HG02943 (cell line): Measurements from ENCODE around the gene LRP6.

Experiments
- ATAC-seq: cut with Tn5 transposase; IDR thresholded peaks from one replicate; pipeline ENCODE4 v1.9.1; 2021; ENCODE audit warnings: mild to moderate bottlenecking, low read depth, moderate library complexity; ENCODE audit not compliant: unreplicated experiment

The LRP6 gene

DNA sequence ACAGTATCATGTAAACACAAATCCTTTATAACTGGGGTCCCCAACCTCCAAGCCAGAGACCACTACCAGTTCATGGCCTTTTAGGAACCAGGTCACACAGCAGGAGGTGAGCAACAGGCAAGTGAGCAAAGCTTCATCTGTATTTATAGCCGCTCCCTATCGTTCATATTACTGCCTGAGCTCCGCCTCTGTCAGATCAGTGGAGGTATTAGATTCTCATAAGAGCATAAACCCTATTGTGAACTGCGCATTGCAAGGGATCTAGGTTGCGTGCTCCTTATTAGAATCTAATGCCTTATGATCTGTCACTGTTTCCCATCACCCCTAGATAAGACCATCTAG is 49.9 kb downstream of the LRP6 start:
- ATAC-seq, result no peak

DNA sequence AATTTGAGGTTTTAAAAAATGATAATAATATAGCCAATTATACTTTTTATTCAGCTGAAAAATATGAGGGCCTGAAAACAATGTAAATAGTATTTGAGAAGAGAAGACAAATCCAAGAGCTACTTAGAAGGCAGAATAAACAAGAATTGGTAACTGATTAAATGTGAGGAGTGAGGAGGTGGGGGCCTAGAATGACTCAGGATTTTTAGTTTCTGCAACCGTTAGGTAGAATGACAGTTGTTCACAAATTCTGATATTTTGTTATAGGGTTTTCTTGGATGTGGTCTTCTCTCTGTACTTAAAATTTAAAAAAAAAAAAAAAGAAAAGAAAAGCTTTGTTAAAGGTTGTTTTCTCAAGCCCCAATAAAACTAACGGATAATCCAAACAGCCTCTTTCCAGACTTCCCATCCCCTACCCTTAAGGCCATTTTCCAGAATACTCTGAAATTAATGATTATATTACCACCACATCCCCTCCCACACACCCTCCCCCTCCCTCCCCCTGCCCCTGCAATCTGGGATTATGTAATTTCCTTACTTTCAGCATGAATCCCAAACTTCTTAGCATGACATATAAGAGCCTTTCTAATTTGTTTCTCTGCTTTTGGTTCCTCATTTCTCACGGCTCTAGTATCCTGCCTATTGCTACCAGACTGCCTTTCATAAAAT is 50.4 kb downstream of the LRP6 start:
- no peak for ATAC-seq

DNA sequence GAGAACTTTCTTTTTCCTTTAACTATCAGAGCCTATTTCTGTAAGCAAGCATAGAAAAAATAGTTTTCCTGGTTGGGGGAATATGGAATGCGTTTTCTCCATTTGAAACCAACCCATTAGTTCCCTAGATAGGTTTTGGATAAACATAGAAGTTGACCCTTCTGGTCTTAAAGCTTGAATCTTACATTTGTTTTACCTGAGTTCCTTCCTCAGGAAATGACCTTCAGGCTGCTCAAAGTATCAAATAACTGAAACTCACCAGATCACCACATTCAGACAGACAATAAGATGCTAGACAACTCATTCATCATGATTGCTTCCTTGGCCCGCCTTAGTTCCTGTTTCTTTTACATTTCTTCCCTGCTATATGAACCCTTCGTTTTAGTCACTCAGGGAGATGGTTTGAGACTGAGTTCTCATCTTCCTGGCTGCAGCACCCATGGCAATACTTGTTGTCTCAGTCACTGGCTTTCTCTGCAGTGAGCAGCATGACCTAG is 52.2 kb downstream of the LRP6 start:
- ATAC-seq, result no peak

- ATAC-seq, result no peak
Observed at GRCh38 chr12:12214201-12214600, 52.6 kb downstream of the LRP6 start.

DNA sequence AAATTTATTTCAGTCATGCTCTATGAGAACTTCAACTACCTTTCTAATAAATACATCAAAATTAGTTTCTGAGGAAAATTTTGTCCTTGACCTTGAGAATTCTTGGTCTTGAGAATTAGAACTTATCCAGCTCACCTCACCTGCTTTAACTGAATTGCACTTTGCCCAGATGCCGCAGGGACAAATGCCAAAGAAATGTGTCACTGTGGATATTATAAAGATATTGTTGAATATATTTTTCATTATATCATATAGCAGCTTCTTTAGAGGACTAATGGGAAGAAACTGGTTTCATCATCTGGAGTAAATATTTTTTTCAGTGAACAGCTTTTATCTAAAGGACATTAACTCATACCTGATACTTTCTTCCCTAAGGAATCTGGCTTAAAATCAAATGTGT is 54.1 kb downstream of the LRP6 start:
- ATAC-seq, result no peak

- ATAC-seq, result no peak
Observed at GRCh38 chr12:12210983-12211382, 55.9 kb downstream of the LRP6 start.

DNA sequence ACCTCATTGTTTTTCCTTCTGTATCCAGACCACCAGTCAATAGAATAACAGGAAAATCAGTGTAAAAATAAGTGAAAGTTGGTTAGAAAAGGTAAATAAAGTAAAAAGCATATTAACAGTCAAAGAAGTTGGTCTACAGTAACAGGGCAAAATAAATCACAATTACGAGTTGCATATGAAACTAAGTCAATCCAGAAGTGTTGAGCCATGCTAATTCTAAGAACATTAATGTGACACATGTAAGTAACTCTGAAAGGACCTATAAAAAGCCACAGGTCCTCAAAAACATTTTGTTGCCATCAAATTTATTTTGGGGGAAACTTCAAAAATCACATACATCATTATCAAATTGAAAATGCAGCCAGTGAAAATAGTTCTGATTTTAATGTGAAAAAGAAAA is 56.4 kb downstream of the LRP6 start:
- ATAC-seq, result no peak

GRCh38 chr12:12209675-12210074 is 57.2 kb downstream of the LRP6 start:
- no peak for ATAC-seq

DNA sequence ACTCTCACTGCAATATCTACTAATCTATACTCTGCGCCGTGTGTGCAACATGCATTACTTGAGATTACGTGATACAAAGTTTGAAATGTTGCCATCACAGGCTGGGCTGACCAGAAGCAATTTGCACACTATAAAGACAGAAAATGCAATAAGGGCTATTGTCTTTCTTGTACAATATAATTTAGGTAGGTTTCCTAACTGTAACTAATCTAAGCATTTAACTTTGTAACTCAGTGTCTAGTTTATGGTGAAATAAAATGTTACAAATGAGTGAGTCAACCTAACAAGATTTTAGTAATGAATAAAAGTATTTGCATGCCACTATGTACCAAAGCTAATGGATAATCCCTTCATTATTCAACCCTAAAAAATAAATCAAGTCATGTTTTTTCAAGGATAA is 57.8 kb downstream of the LRP6 start:
- ATAC-seq, result no peak

DNA sequence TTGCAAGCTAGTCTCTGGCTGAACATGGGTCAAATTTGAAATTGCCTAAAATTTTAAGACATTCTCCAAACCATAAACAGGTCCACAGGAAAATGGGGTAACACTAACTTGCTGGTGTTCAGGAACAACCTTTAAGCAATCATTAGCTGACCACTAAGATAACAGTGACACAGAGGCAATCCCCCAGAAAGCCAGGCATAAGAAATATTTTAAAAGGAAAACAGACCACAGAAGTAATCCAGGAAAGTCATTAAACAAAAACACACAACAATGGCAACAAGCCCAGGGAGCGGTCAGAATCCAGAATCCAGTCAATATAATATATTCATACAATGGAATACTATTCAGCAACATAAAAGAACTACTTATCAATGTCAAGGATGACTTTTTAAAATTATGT is 59.1 kb downstream of the LRP6 start:
- no peak for ATAC-seq

DNA sequence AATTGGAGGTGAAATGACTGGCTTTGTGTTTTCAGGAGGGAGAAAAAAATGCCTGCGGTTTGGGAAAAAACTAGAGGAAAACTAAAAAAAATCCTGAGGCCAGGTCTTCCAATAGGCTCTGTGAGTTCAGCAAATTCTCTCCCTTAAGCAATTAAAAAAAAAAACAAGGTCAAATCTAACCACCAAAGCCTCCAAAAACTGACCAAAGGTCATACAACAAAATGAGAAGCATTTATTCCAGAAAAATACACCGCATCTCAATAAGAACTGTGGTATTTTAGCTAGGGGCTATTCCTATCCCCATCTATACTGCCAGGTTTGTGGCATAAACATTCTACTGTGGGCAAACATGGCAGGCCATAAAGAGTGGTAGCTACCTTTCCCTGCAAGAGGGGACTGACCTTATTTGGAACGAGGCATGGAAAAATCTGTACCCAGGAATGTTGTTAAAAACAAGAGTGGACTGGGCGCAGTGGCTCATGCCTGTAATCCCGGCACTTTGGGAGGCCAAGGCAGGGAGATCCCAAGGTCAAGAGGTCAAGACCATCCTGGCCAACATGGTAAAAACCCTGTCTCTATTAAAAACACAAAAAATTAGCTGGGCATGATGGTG is 60.0 kb downstream of the LRP6 start:
- no peak for ATAC-seq

- no peak for ATAC-seq
Observed at GRCh38 chr12:12202747-12203146, 64.1 kb downstream of the LRP6 start.

DNA sequence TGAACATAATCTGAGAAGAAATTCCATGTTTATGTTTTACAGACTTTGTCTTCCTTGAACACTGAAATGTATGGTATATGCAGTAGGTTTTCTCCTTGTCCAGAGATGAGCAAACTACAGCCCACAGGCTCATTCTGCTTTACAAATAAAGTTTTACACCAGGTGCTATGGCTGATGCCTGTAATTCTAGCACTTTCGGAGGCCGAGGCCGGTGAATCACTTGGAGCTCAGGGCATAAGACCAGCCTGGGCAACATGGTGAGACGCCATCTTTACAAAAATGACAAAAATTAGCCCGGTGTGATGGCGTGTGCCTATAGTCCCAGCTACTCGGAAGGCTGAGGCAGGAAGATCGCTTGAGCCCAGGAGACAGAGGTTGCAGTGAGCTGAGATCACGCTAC is 64.7 kb downstream of the LRP6 start:
- no peak for ATAC-seq

GRCh38 chr12:12201274-12201758 is 65.5 kb downstream of the LRP6 start:
- ATAC-seq, result no peak

DNA sequence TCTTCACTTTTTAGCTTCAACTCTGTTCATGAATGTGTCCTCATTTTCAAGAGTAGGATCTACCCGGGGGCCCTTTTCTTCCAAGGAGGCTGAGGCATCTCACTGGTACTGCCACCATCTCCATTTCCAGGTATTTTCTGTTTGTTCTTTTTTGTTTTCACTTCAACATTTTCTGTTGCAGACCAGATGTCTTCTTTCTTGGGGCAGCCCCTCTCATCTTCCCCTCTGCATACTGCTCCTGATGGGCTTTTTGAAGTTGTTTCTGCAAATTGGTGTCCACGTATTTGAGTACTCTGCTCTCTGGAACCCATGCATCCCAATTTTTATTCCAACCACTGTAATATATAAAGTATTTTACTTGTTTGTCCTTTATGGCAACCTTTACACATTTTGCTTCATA is 66.5 kb downstream of the LRP6 start:
- no peak for ATAC-seq

DNA sequence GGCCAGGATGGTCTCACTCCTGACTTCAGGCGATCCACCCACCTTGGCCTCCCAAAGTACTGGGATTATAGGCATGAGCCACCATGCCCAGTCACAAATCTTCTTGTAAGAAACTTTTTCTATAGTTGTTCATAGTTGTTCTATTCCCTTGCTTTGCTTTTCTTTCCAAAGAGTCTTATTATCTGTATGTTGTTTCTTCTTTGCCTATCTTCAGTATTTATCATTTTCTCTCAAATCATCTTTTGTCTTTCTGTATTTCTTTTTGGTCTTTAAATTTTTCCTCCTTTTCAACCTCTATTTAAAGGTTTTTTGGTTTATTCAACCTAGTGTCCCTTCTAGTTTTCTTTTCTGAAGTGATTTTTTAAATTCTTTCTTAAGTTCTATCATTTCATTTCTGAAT is 68.7 kb downstream of the LRP6 start:
- no peak for ATAC-seq

- ATAC-seq, result no peak
Observed at GRCh38 chr12:12197128-12197527, 69.7 kb downstream of the LRP6 start.

GRCh38 chr12:12195516-12195915 is 71.3 kb downstream of the LRP6 start:
- no peak for ATAC-seq

DNA sequence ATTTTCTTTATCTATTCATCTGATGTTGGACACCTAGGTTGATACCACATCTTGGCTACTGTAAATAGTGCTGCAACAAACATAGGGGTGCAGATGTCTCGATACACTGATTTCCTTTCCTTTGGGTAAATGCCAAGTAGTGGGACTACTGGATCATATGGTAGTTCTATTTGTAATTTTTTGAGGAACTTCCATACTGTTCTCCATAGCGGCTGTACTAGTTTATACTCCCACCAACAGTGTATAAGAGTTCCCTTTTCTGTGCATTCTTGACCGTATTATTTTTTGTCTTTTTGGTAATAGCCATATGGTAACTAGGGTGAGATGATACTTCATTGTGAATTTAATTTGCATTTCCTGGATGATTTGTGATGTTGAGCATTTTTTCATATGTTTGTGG is 71.8 kb downstream of the LRP6 start:
- no peak for ATAC-seq

DNA sequence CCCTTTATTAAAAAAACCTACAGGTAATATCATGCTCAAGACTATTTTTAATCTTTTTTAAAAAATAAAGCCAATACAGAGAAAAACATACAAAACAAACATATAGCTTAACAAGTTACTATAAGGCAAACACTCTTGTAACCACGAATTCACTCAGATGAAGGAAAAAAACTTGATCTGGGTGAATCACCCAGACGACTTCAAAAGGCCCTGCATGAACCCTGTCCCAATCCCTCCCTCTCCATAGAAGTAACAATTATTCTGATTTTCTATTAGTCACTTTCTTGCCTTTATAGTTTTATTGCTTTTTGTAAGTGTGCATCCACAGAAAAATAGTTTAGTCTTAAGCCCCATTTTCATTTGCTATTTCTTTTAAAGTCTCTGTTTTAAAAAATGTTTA is 72.6 kb downstream of the LRP6 start:
- ATAC-seq, result no peak

GRCh38 chr12:12191008-12191407 is 75.8 kb downstream of the LRP6 start:
- no peak for ATAC-seq

DNA sequence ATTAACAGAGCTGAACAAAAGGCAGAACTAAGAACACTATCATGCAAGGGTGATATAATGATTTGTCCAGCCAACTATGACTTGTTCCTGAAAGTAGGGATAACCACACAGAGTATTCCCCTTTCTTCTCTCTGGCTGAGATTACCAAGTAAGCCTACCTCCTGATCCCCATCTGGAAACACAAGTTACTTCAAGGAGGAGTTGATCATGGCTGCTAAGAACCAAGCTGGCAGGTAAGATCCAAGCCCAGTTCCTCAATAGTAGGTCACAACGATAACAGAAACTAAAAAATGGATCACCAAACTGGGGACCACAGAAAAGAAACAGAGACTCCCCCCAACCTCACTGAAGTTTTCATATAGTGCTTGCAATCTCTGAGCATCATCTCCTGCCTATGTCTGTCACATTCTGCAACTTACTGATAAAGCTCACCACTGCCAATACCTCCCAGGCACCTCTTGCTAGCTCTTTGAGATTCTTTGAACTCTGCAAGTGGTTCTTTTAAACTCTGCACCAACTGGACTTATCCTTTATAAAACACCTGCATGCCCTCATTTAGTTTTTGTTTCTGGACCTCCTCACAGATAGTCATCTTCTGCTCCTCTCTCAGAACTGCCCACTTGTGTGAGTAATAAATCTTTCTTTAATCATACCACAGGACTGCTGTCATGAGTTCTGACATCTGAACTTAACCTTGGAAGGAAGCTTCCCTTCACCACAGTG is 76.6 kb downstream of the LRP6 start:
- no peak for ATAC-seq
